Stimulated activated CD4-positive, alpha-beta T cell treated with anti-CD3 and anti-CD28 coated beads, TNF-alpha, amount 100 ng/mL, for 24 hours (primary cell): Measurements from ENCODE around the gene NR4A1.

ENCODE experiments used
- DNase-seq, 3 experiments: peaks; one replicate each; pipeline ENCODE4 v3.0.0-alpha.2; 2020; ENCODE audit warnings: low read depth in 3 of 3

The NR4A1 gene

GRCh38 chr12:52041695-52042123, 9.5 kb upstream of the NR4A1 start:
- DNase-seq, result no peak

- no peak for DNase-seq
Measured at GRCh38 chr12:52042706-52043385, 8.4 kb upstream of the NR4A1 start.

GRCh38 chr12:52043386-52044212, 7.6 kb upstream of the NR4A1 start:
- DNase-seq, result no peak

DNA sequence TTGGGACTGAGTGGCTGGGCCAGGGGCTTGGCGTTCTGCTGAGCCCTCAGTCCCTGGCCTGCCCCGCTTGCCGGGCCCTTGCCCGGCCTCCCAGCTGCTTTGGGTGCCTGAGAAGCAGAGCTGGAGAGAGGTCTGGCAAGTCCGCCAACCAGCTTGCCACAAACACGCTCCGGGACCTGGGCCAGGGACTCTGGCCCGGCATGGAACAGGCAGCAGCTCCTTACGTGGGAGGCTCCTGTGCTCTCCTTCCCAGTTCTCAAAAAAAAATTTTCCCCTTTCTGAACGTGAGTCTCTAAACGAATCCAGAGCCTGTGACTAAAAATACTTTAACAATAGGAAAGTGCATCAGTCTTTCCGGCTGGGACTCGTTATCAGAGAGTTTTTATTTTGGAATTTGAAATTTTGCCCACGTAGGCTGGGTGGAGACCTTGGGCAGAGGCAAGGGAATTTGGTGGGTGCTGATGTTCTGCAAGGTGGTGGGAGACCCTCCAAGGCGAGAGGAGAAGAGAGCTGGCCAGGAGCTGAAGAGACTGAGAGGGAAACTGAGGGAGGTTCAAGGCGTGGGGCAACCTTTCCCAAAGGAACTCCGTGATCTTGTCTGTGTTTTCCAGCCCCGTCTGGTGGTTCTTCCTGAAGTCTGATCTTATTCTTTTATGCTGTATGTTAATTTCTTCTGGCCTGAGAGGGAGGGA, 6.8 kb upstream of the NR4A1 start:
- no peak for DNase-seq

GRCh38 chr12:52045794-52046199, 5.4 kb upstream of the NR4A1 start:
- DNase-seq, result no peak

DNA sequence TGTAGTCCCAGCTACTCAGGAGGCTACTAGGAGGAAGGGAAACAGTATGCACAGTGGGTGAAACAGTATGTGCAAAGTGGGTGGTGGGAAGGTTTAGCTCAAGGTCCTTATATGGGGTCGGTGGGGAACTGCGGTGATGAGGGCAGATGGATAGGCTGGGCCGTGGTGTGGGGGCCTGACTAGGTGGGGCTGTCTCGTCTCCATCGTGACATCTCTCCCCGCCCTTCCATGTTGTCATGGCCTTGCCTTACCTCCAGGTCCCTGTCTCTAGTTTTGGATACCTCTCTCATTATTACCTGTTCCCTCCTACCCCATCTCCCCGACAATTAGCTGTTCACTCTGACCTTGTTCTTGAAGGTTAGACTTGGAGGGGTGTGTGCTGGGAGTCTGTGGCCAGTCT, 4.4 kb upstream of the NR4A1 start:
- DNase-seq, result no peak

DNA sequence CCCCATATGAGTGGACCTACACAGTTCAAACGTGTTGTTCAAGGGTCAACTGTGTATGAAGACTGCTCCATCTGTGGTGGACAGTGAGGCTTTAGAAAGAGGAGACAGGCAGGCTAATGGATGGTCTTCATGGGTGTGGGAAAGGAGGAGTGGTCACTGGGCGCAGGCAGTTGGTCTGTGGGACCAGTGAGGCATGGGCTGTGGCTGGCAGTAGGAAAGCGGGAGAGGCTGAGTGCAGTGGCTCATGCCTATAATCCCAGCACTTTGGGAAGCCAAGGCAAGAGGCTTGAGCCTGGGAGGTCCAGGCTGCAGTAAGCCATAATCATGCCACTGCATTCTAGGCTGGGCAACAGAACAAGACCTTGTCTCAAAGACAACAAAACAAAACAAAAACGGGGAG, 2.0 kb upstream of the NR4A1 start:
- no peak for DNase-seq

GRCh38 chr12:52049688-52050087, 1.6 kb upstream of the NR4A1 start:
- no peak for DNase-seq

DNA sequence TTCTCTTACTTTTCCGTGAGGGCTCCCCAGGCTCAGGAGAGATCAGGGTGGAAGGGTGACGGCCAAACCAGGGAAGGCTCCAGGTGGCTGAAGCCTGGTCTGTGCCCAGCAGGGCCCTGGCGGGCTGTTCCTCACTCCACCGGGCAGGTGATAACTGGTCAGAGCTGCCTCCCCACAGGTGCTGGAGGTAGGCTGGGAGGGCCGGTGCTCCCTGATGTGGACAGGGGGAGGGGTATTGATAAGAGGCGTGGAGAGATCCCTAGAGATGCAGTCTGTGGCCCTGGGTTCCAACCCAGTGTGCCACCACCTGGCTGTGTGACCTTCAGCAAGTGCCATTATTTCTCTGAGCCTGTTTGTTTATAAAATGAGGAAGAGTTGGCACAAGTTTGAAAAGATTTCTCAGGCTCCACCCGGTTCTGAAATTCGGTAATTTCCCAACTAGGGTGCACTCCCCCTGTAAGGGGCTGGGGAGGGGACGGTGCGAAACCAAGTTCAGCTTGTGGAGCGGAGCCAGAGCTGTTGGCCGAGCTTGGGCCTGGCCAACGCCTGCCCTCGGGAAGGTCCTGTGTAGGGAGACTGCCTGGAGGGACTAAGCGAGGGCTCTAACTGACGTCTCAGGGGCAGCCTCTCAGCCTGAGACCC, 1.0 kb upstream of the NR4A1 start:
- DNase-seq, result no peak

GRCh38 chr12:52052468-52053186, 1.4 kb downstream of the NR4A1 start:
- no peak for DNase-seq

DNA sequence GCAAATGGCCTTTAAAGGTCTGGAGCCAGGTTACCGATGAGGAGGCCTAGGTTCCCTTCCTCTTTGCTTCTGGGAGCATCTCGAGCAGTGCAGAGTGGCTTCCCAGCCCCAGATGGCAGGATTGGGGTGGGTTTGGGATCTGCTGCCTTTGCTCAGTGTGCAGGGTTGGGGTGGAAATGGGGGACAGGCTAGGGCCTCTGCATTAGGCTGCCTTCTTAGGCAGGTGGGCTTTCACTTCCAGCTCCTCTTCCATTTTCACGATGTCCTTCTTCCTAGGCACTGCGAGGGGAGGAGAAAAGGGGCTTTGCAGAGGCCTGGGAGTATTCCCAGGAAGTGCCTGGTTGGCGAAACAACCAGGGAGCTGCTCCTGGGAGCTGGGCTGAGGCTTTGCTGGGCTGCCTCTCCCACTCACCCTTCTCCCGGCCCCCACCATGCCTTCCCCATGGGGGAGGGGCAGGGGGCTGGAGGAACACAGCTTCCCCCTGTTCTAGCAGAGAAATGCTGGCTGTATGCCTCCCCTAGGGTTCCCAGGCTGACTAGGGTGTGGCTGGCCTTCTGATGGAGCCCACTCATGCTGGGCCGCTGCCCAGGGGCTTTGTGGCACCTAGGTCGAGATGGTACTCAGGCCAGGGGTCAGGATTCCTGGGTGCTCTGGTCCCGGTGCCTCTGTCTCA, 2.4 kb downstream of the NR4A1 start:
- DNase-seq, result no peak

DNA sequence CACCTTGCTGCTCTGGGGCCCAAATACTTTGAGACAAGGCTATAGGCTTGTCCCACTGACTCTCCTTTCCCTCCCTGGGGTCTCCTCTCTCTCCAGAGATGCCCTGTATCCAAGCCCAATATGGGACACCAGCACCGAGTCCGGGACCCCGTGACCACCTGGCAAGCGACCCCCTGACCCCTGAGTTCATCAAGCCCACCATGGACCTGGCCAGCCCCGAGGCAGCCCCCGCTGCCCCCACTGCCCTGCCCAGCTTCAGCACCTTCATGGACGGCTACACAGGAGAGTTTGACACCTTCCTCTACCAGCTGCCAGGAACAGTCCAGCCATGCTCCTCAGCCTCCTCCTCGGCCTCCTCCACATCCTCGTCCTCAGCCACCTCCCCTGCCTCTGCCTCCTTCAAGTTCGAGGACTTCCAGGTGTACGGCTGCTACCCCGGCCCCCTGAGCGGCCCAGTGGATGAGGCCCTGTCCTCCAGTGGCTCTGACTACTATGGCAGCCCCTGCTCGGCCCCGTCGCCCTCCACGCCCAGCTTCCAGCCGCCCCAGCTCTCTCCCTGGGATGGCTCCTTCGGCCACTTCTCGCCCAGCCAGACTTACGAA, 3.1 kb downstream of the NR4A1 start:
- DNase-seq, result no peak

DNA sequence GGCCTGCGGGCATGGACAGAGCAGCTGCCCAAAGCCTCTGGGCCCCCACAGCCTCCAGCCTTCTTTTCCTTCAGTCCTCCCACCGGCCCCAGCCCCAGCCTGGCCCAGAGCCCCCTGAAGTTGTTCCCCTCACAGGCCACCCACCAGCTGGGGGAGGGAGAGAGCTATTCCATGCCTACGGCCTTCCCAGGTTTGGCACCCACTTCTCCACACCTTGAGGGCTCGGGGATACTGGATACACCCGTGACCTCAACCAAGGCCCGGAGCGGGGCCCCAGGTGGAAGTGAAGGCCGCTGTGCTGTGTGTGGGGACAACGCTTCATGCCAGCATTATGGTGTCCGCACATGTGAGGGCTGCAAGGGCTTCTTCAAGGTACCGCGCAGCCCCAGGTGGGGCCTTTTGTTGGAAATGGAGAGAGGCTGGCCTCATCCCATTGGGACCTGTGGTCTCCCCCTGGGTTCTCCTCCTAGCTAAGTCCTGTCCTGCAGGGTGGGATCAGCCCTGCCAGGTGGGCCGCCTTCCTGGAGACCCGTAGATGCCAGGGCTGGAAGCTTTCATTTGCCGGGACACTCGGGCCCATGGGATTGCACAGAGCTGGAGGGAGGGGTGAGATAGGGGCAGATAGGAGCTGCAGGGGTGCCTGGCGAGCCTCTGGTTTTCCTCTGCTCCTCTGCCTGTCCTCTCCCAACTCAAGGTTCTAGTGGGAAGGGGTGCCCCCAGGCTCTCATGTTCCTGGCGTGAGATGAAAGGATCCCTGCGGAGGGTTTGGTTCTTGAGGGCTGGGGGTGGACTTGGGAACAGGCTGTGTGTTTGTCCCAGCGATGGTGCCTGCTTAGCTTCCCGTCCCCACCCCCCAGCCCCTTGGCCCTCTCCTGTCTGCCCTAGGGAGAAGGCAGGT, 3.8 kb downstream of the NR4A1 start:
- DNase-seq, result no peak

GRCh38 chr12:52055731-52056711, 4.8 kb downstream of the NR4A1 start:
- no peak for DNase-seq

- no peak for DNase-seq
Measured at GRCh38 chr12:52056801-52057637, 5.8 kb downstream of the NR4A1 start.

DNA sequence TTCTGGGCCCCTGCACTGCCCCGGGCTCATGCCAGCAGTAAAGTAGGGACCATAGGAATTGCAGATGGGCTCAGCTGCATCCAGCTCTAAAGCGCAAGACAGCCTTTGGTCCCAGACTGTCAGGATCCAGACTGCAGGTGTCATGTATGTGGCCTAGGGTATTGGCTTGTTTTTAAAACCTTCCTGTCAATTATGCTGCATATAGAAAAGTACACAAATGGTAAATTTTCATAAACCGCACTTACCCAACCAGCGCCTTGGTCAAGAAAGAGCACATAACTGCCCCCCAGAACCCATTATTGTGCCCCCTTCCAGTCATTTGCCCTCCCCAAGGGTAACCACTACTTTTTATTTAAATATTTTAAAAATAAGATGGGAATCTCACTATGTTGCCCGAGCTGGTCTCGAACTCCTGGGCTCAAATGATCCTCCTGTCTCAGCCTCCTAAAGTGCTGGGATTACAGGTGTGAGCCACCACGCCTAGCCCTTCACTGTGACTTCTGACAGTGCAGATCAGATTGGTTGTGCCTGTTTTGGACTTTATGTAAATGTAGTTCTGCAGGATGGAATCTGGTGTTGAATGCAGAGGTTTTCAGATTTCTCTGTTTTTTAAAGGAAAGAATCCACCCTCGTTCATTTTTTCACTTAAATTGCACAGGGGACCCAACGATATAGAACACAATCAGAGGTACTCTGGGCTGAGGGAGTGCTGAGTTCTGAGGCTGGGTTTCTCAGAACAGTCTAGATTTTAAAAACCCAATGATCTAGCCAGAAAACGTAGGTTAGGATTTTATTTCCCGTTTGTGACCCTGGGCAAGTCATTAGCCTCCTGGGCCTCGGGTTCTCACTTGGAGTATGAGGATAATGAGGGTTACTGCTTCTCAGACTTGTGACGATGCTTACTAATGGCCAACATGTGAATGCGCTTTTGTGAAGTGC, 6.7 kb downstream of the NR4A1 start:
- no peak for DNase-seq
